Measurements from ENCODE around the gene GPR18.
"Not testable (repeated sequence)": the region's sequence is repeated elsewhere in the genome, so short reads cannot be mapped to it uniquely, and the experiment has no call there.

The GPR18 gene

GRCh38 chr13:99215184-99215830, 42.9 kb downstream of the GPR18 start:
- H3K4me1 ChIP-seq (ENCODE audit: control insufficient read depth in 2 of 2, insufficient read depth in 2 of 2, low read length in 2 of 2), result no peaks in the 10 kb centered on the region
- no peak overlapping the region for H3K4me3 ChIP-seq (ENCODE audit: low read length in 2 of 2)
- peak overlapping the region in 1 of 2 donors; percentile 16 for H3K27ac ChIP-seq (ENCODE audit: low read depth in 2 of 2, low read length in 2 of 2)
- H3K27me3 ChIP-seq (ENCODE audit: control insufficient read depth in 2 of 2, insufficient read depth in 2 of 2, low read length in 2 of 2), result no peaks in the 10 kb centered on the region
- no peak overlapping the region for H3K9ac ChIP-seq (ENCODE audit: low read depth in 1 of 2, low read length in 2 of 2)
- H3K9me3 ChIP-seq (ENCODE audit: control insufficient read depth in 2 of 2, low read length in 2 of 2), result no peaks in the 10 kb centered on the region
- H3K36me3 ChIP-seq (ENCODE audit: control insufficient read depth in 2 of 2, insufficient read depth in 2 of 2, low read length in 2 of 2), result peaks cover 3% of the 10 kb centered on the region in 2 donors

GRCh38 chr13:99214731-99215130, 43.4 kb downstream of the GPR18 start:
- Histone ChIP-seq H3K4me3 (ENCODE audit: low read length in 2 of 2) (no peak overlapping the region), H3K9ac (ENCODE audit: low read depth in 1 of 2, low read length in 2 of 2) (no peak overlapping the region), H3K4me1 (ENCODE audit: control insufficient read depth in 2 of 2, insufficient read depth in 2 of 2, low read length in 2 of 2) (no peaks in the 10 kb centered on the region), H3K9me3 (ENCODE audit: control insufficient read depth in 2 of 2, low read length in 2 of 2) (no peaks in the 10 kb centered on the region), H3K27me3 (ENCODE audit: control insufficient read depth in 2 of 2, insufficient read depth in 2 of 2, low read length in 2 of 2) (no peaks in the 10 kb centered on the region), H3K36me3 (ENCODE audit: control insufficient read depth in 2 of 2, insufficient read depth in 2 of 2, low read length in 2 of 2) (peaks cover 3% of the 10 kb centered on the region in 2 donors), H3K27ac (ENCODE audit: low read depth in 2 of 2, low read length in 2 of 2) (no peak overlapping the region)

- H3K27ac ChIP-seq (ENCODE audit: low read depth in 2 of 2, low read length in 2 of 2), result no peak overlapping the region
- H3K9me3 ChIP-seq (ENCODE audit: control insufficient read depth in 2 of 2, low read length in 2 of 2), result no peaks in the 10 kb centered on the region
- no peak overlapping the region for H3K9ac ChIP-seq (ENCODE audit: low read depth in 1 of 2, low read length in 2 of 2)
- no peaks in the 10 kb centered on the region for H3K27me3 ChIP-seq (ENCODE audit: control insufficient read depth in 2 of 2, insufficient read depth in 2 of 2, low read length in 2 of 2)
- H3K36me3 ChIP-seq (ENCODE audit: control insufficient read depth in 2 of 2, insufficient read depth in 2 of 2, low read length in 2 of 2), result peaks cover 3% of the 10 kb centered on the region in 2 donors
- no peak overlapping the region for H3K4me3 ChIP-seq (ENCODE audit: low read length in 2 of 2)
- no peaks in the 10 kb centered on the region for H3K4me1 ChIP-seq (ENCODE audit: control insufficient read depth in 2 of 2, insufficient read depth in 2 of 2, low read length in 2 of 2)
These were observed 43.9 kb downstream of the GPR18 start for GRCh38 chr13:99214232-99214631.

GRCh38 chr13:99211421-99212035, 46.7 kb downstream of the GPR18 start:
- no peak overlapping the region for H3K9ac ChIP-seq (ENCODE audit: low read depth in 1 of 2, low read length in 2 of 2)
- no peak overlapping the region for H3K27ac ChIP-seq (ENCODE audit: low read depth in 2 of 2, low read length in 2 of 2)
- no peaks in the 10 kb centered on the region for H3K9me3 ChIP-seq (ENCODE audit: control insufficient read depth in 2 of 2, low read length in 2 of 2)
- no peak overlapping the region for H3K4me3 ChIP-seq (ENCODE audit: low read length in 2 of 2)
- H3K27me3 ChIP-seq (ENCODE audit: control insufficient read depth in 2 of 2, insufficient read depth in 2 of 2, low read length in 2 of 2), result no peaks in the 10 kb centered on the region
- H3K36me3 ChIP-seq (ENCODE audit: control insufficient read depth in 2 of 2, insufficient read depth in 2 of 2, low read length in 2 of 2), result peaks cover 3 to 7% of the 10 kb centered on the region in 2 donors
- no peaks in the 10 kb centered on the region for H3K4me1 ChIP-seq (ENCODE audit: control insufficient read depth in 2 of 2, insufficient read depth in 2 of 2, low read length in 2 of 2)

- H3K4me1 ChIP-seq (ENCODE audit: control insufficient read depth in 2 of 2, insufficient read depth in 2 of 2, low read length in 2 of 2); H3K9me3 ChIP-seq (ENCODE audit: control insufficient read depth in 2 of 2, low read length in 2 of 2); H3K9ac ChIP-seq (ENCODE audit: low read depth in 1 of 2, low read length in 2 of 2); H3K27ac ChIP-seq (ENCODE audit: low read depth in 2 of 2, low read length in 2 of 2); H3K4me3 ChIP-seq (ENCODE audit: low read length in 2 of 2); H3K27me3 ChIP-seq (ENCODE audit: control insufficient read depth in 2 of 2, insufficient read depth in 2 of 2, low read length in 2 of 2): not testable (repeated sequence)
- H3K36me3 ChIP-seq (ENCODE audit: control insufficient read depth in 2 of 2, insufficient read depth in 2 of 2, low read length in 2 of 2), result peaks cover 3 to 12% of the 10 kb centered on the region in 2 donors
These were observed 47.6 kb downstream of the GPR18 start for GRCh38 chr13:99210627-99211026.

GRCh38 chr13:99208845-99209527, 49.2 kb downstream of the GPR18 start:
- Histone ChIP-seq H3K36me3 (ENCODE audit: control insufficient read depth in 2 of 2, insufficient read depth in 2 of 2, low read length in 2 of 2) (peaks cover 0 to 10% of the 10 kb centered on the region in 2 donors), H3K4me3 (ENCODE audit: low read length in 2 of 2) (no peak overlapping the region), H3K9me3 (ENCODE audit: control insufficient read depth in 2 of 2, low read length in 2 of 2) (no peaks in the 10 kb centered on the region), H3K27ac (ENCODE audit: low read depth in 2 of 2, low read length in 2 of 2) (no peak overlapping the region), H3K9ac (ENCODE audit: low read depth in 1 of 2, low read length in 2 of 2) (no peak overlapping the region), H3K4me1 (ENCODE audit: control insufficient read depth in 2 of 2, insufficient read depth in 2 of 2, low read length in 2 of 2) (peaks cover 3 to 4% of the 10 kb centered on the region in 2 donors), H3K27me3 (ENCODE audit: control insufficient read depth in 2 of 2, insufficient read depth in 2 of 2, low read length in 2 of 2) (no peaks in the 10 kb centered on the region)

GRCh38 chr13:99208185-99208584, 50.0 kb downstream of the GPR18 start:
- no peaks in the 10 kb centered on the region for H3K27me3 ChIP-seq (ENCODE audit: control insufficient read depth in 2 of 2, insufficient read depth in 2 of 2, low read length in 2 of 2)
- H3K4me3 ChIP-seq (ENCODE audit: low read length in 2 of 2), result no peak overlapping the region
- H3K9ac ChIP-seq (ENCODE audit: low read depth in 1 of 2, low read length in 2 of 2), result no peak overlapping the region
- H3K9me3 ChIP-seq (ENCODE audit: control insufficient read depth in 2 of 2, low read length in 2 of 2), result no peaks in the 10 kb centered on the region
- peaks cover 3 to 10% of the 10 kb centered on the region in 2 donors for H3K4me1 ChIP-seq (ENCODE audit: control insufficient read depth in 2 of 2, insufficient read depth in 2 of 2, low read length in 2 of 2)
- no peak overlapping the region for H3K27ac ChIP-seq (ENCODE audit: low read depth in 2 of 2, low read length in 2 of 2)
- peaks cover 0 to 10% of the 10 kb centered on the region in 2 donors for H3K36me3 ChIP-seq (ENCODE audit: control insufficient read depth in 2 of 2, insufficient read depth in 2 of 2, low read length in 2 of 2)

GRCh38 chr13:99207511-99207910, 50.7 kb downstream of the GPR18 start:
- Histone ChIP-seq H3K27ac (ENCODE audit: low read depth in 2 of 2, low read length in 2 of 2) (no peak overlapping the region), H3K9ac (ENCODE audit: low read depth in 1 of 2, low read length in 2 of 2) (no peak overlapping the region), H3K27me3 (ENCODE audit: control insufficient read depth in 2 of 2, insufficient read depth in 2 of 2, low read length in 2 of 2) (no peaks in the 10 kb centered on the region), H3K4me3 (ENCODE audit: low read length in 2 of 2) (no peak overlapping the region), H3K4me1 (ENCODE audit: control insufficient read depth in 2 of 2, insufficient read depth in 2 of 2, low read length in 2 of 2) (peaks cover 6 to 13% of the 10 kb centered on the region in 2 donors), H3K9me3 (ENCODE audit: control insufficient read depth in 2 of 2, low read length in 2 of 2) (no peaks in the 10 kb centered on the region), H3K36me3 (ENCODE audit: control insufficient read depth in 2 of 2, insufficient read depth in 2 of 2, low read length in 2 of 2) (peaks cover 0 to 10% of the 10 kb centered on the region in 2 donors)

- Histone ChIP-seq H3K27me3 (ENCODE audit: control insufficient read depth in 2 of 2, insufficient read depth in 2 of 2, low read length in 2 of 2) (no peaks in the 10 kb centered on the region), H3K9ac (ENCODE audit: low read depth in 1 of 2, low read length in 2 of 2) (no peak overlapping the region)
These were observed 51.3 kb downstream of the GPR18 start for GRCh38 chr13:99206873-99207272.

GRCh38 chr13:99206226-99206625, 52.0 kb downstream of the GPR18 start:
- H3K27ac ChIP-seq (ENCODE audit: low read depth in 2 of 2, low read length in 2 of 2), result no peak overlapping the region
- H3K36me3 ChIP-seq (ENCODE audit: control insufficient read depth in 2 of 2, insufficient read depth in 2 of 2, low read length in 2 of 2), result peaks cover 0 to 10% of the 10 kb centered on the region in 2 donors
- no peak overlapping the region for H3K4me3 ChIP-seq (ENCODE audit: low read length in 2 of 2)
- H3K9me3 ChIP-seq (ENCODE audit: control insufficient read depth in 2 of 2, low read length in 2 of 2), result no peaks in the 10 kb centered on the region
- H3K9ac ChIP-seq (ENCODE audit: low read depth in 1 of 2, low read length in 2 of 2), result no peak overlapping the region
- H3K4me1 ChIP-seq (ENCODE audit: control insufficient read depth in 2 of 2, insufficient read depth in 2 of 2, low read length in 2 of 2), result peaks cover 13 to 17% of the 10 kb centered on the region in 2 donors
- no peaks in the 10 kb centered on the region for H3K27me3 ChIP-seq (ENCODE audit: control insufficient read depth in 2 of 2, insufficient read depth in 2 of 2, low read length in 2 of 2)

More at GRCh38 chr13:99206873-99207272, 51.3 kb downstream of the GPR18 start:
- Histone ChIP-seq H3K27ac (ENCODE audit: low read depth in 2 of 2, low read length in 2 of 2) (no peak overlapping the region), H3K4me3 (ENCODE audit: low read length in 2 of 2) (no peak overlapping the region), H3K9me3 (ENCODE audit: control insufficient read depth in 2 of 2, low read length in 2 of 2) (no peaks in the 10 kb centered on the region), H3K36me3 (ENCODE audit: control insufficient read depth in 2 of 2, insufficient read depth in 2 of 2, low read length in 2 of 2) (peaks cover 0 to 10% of the 10 kb centered on the region in 2 donors), H3K4me1 (ENCODE audit: control insufficient read depth in 2 of 2, insufficient read depth in 2 of 2, low read length in 2 of 2) (peaks cover 12 to 17% of the 10 kb centered on the region in 2 donors)

All from mucosa of rectum (tissue), 2 donors.